Ovary (tissue), 3 donors: ENCODE results near the gene CHN1.

ENCODE experiments used
- EP300 ChIP-seq: sonication (generic); formaldehyde crosslinking; IDR thresholded peaks from one replicate; pipeline ENCODE4 v1.6.1; 2017; ENCODE audit warnings: antibody characterized with exemption
- POLR2A ChIP-seq: fragments of 450-650 bp; IDR thresholded peaks from one replicate; pipeline ENCODE4 v1.6.1; 2017; ENCODE audit warnings: antibody characterized with exemption, mild to moderate bottlenecking, moderate library complexity
- TF ChIP-seq, protein P1 (sequence below), 3 donors: fragments of 450-650 bp in 2 of 3; fragments of 200-600 bp in 1 of 3; IDR thresholded peaks; one replicate each; pipeline versions ENCODE4 v1.5.1 to v1.8.0; 2016 to 2022; ENCODE audit warnings: antibody characterized with exemption in 3 of 3, mild to moderate bottlenecking in 1 of 3
- donor health status: DM: no; HTN: no; CAD: no.

DNA sequence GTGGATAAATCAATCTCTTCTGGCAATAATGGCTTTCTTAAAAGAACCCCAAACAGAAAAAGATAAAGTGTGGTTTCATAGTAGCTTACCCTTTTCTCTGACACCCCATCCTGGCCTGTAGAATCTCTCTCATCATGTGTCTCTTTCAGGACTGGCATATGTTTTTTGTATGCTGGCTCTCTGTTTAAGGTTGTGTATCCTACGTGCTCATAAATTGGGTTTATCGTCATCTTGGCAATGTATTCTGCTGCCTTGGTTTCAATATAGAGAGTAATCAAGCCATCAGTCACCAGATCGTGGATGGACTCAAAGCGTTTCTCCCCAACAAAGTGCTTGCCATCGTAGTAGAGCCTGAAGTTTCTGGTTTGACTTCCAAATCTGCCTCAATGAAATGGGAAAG is 127.4 kb downstream of the CHN1 start:
- TF ChIP-seq, protein P1, sequence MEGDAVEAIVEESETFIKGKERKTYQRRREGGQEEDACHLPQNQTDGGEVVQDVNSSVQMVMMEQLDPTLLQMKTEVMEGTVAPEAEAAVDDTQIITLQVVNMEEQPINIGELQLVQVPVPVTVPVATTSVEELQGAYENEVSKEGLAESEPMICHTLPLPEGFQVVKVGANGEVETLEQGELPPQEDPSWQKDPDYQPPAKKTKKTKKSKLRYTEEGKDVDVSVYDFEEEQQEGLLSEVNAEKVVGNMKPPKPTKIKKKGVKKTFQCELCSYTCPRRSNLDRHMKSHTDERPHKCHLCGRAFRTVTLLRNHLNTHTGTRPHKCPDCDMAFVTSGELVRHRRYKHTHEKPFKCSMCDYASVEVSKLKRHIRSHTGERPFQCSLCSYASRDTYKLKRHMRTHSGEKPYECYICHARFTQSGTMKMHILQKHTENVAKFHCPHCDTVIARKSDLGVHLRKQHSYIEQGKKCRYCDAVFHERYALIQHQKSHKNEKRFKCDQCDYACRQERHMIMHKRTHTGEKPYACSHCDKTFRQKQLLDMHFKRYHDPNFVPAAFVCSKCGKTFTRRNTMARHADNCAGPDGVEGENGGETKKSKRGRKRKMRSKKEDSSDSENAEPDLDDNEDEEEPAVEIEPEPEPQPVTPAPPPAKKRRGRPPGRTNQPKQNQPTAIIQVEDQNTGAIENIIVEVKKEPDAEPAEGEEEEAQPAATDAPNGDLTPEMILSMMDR (IDR thresholded peaks at IDR 0.05) = no peak
- TF ChIP-seq POLR2A (no peak), EP300 (no peak)
